IPS-18c (cell line): ENCODE results near the gene ROBO2.

Experiments
- H3K4me3 ChIP-seq: 2 replicates; pipeline ENCODE4 v1.7.0; 2013; ENCODE audit warnings: low read depth, mild to moderate bottlenecking, low read length, moderate library complexity; ENCODE audit not compliant: insufficient read depth
- H3K9me3 ChIP-seq: one replicate; pipeline ENCODE4 v1.6.1; 2013; ENCODE audit warnings: mild to moderate bottlenecking, low read length, moderate library complexity; ENCODE audit not compliant: control insufficient read depth, insufficient read depth

The ROBO2 gene

DNA sequence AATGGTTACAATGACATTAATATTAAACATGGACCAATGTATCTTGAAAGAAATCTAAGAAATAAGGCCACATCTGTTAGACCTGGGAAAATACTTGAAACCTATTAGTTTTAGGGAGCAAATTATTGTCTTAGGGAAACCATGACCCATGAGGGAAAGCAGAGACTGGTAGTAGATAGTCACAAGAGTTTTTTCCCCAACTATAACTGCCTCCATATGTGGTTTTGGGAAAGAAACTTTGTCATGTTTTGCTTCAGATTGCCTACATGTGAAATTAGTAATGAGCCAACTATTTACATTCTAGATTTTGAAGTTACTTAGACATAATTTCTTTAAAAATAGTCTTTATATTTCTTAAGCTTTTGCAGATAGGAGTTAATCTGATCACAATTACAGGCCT lies 474.9 kb downstream of the ROBO2 start:
- H3K9me3 ChIP-seq = no peaks in the 10 kb centered on the region
- no peak overlapping the region for H3K4me3 ChIP-seq

DNA sequence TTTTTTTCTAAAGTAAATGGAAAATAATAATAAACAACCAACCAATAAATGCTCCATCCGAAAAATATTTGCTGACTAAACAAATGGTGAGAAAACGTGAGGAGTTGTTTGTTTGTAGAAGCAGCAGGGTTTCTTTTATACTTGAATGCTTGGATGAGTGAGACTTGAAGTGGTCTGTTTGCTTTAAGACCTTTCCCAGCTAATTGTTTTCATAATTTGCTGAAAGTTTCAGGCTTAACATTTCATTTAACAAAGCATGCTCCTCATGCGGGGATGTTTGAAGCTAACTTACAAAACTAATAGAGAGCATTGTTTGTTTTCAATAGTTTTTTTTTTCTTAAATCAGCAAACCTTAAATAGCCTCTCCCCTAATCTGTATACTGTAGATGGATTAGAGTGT lies 484.6 kb downstream of the ROBO2 start:
- Histone ChIP-seq H3K4me3 (no peak overlapping the region), H3K9me3 (no peaks in the 10 kb centered on the region)

DNA sequence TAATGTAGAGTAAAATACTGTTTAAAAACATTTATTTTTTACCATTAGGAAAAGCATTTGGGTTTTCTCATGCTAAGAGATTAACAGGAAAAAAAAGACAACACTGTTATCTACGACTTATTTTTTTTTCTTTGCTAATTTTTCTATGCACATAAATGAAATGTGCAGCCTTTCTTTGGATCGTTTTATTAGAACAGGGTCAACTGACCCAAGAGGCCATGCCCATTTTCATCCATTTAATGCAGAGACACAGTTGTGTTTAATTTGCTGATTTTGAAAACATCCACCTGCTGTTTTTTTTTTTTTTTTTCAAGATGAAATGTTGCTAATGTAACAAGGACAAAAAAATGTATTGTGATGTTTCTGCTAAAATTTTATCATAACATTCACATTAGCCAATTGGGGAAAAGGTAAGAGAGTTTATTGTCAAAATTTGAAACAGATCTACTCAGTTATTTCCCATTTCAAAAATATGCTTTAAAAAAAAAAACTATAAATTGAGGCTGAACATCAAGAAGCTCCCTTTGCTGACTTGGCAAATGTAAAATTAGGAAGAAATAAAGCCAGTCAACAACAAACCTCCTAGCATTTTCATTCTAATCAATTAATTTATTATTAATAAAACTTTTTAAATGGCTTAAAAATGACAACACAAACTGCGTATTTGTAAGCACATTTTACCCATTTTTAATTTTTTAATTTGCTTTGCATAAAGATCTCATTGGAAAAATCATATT lies 485.2 kb downstream of the ROBO2 start:
- Histone ChIP-seq H3K4me3 (no peak overlapping the region), H3K9me3 (no peaks in the 10 kb centered on the region)

DNA sequence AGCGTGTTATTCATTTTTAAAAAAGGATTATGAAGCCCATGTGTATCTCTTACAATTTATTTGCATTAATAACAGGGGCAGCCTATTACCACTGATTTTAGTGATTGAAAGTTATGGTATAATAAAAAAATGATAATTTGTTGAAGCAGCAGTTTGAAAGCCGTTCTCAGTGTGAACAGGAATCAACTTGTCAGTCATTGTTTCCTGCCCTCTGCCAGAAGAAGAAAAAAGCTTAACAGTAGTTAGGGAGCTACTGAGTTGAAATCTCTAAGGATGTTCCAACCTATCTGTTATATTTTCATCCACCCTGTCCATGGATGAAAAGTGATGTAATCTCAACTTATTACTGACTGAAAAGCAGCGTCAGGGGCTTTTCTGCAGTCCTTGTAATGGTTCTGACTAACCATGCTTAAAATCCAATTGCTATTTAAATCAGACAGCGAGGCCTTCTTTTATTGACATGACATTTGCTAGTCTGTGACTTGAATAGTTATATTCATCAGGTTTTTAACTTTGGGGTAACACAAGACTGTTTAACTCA lies 486.7 kb downstream of the ROBO2 start:
- Histone ChIP-seq H3K4me3 (no peak overlapping the region), H3K9me3 (no peaks in the 10 kb centered on the region)

DNA sequence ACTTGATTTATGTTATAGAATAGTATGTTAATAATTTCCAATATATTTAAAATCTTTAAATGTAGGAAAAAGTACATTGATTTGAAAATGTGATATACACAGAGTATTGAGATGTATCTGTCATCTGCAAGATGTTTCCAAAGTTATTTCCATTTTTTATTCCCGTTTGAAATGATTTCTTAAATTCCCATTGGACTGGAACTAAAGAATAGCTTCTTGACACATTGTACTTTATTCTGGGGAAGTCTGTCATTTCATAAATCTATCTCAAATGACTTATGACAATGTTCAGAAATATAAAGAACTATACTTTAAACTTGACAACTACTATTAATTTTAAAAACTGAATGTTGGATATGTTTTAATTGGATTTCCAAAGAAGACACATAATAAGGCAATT lies 489.6 kb downstream of the ROBO2 start:
- peaks cover 2% of the 10 kb centered on the region for H3K9me3 ChIP-seq

DNA sequence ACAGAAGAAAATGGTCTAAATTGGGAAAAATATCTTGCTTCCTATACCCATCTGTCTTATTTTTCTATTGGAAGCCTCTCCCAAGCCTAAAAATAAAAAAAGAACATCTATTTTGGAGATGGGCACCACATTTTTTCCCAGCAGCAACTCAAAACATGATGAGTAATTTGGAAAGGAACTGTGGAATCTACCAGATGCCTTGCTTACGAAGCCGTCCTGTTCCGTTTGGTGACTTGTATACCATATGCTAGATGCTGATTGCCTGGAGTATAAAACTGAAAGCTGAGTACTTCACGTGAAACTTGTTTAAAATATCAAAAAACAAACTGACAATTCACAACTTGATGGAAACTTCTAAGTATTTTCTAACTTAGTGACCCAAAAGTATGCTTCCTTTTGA lies 491.0 kb downstream of the ROBO2 start:
- Histone ChIP-seq H3K9me3 (peaks cover 2% of the 10 kb centered on the region), H3K4me3 (no peak overlapping the region)

More for the DNA sequence above, 489.6 kb downstream of the ROBO2 start:
- H3K4me3 ChIP-seq = no peak overlapping the region

DNA sequence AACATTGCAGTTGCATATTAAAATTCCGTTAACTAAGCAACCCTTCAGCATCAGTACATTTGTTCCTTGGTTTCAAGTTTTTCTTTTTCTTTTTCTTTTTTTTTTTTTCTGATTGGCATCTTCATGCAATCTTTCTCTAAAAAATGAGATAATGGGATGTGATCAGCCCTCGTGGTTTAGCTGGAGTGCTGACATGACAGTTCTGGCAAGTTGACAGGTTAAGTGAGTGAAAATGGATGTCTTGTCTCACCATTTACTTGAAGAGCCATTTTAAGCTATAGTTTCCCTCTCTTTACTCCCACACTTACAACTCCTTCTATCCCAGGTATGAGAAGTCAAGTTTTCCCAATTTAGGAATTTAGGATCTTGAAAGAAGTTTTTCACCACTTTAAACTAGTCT lies 495.2 kb downstream of the ROBO2 start:
- Histone ChIP-seq H3K4me3 (no peak overlapping the region), H3K9me3 (peaks cover 2% of the 10 kb centered on the region)

DNA sequence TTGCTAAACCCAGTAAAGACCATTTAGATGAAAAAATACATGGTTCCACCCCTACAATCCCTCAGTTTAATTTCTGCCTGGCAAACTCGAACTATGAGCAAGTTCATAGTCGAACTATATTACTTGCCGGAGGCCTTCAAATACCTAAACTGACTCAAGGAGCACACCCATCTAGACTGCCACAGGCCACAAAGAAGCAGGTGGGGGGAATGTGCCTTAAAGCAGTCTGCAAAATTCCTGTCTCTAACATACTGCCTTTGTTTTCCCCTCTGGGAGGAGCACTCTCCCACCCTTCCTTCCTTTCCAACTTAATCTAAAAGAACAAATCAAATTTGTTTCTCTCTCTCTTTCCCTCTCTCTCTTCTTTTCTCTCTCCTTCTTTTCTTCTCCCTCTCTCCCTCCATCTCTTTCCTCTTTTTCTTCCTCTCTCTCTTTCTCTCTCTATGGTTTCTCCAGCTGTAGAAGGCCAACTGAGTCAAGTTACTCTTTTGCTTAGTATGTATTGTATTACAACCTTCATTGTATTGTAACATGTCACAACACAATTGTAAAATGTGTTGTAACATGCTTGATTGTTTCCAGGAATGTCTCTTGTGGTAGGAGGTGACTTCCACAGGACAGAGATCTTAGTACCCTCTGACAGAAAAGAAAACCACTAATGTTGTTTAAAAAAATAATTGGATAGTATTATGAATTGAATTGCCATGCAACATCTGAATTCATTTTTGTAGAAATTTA lies 496.3 kb downstream of the ROBO2 start:
- Histone ChIP-seq H3K4me3 (no peak overlapping the region), H3K9me3 (peaks cover 2% of the 10 kb centered on the region)

DNA sequence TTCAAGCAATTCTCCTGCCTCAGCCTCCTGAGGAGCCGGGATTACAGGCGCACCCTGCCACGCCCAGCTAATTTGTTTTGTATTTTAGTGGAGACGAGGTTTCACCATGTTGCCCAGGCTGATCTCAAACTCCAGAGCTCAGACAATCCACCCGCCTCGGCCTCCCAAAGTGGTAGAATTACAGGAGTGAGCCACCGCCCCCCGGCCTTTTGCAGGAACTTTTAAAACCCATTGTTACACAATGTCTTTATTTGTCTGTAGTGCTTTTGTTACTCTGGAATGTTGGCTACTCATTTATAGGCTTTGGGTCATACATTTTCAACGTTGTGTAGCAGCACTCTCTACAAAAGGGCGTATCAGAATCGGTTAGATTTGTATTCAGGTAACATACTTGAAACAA lies 499.1 kb downstream of the ROBO2 start:
- H3K4me3 ChIP-seq = no peak overlapping the region
- H3K9me3 ChIP-seq = no peaks in the 10 kb centered on the region

DNA sequence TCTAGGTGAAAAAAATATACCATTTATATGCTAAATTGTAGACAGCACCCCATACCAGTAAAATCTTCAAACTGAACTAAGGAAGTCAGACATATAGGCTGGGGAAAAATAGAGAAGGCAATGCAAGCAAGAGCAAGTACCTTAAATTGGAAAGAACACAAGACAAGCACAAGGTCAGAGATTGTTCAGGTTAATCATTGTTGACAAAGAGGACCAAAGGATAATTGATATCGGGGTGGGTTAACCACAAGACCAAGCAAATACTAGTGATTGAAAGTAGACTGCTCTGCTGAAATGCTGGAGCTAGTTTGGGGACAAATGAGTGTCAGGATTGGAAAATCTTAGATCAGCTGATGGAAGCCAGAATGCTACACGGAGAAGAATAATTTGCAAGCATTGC lies 499.8 kb downstream of the ROBO2 start:
- H3K4me3 ChIP-seq = no peak overlapping the region
- no peaks in the 10 kb centered on the region for H3K9me3 ChIP-seq

DNA sequence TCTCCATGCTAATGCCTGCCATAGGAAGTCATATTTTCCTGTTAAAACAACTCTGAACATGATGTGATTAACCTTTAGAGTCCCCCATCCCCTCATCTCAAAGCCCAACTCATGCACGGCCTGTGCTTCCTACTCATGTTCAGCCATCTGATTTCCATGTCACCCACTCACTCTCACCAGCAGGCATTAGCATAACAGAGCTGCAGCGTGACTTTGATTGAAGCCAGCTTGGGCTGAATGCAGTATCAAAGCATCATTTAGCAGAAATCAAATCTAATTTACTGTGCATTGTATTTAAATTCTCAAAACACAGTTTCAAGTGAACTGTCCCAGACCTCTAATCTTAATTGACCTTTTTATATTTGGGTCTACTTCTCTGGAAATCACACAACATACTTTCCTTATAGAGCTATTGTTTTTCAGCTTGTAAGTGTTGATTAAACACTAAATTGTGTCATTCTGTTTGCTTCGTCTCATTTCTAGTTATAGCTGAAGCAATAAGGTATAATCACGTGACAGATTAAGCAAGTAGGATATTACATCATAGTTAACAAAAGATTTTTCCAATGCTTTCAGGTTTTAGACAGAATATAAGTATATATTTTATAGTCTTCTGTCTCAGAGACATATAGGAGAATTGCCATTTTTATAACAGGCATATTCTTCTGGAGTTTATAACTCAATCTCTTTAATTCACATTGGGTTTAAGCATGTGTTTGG lies 501.5 kb downstream of the ROBO2 start:
- no peaks in the 10 kb centered on the region for H3K9me3 ChIP-seq
- no peak overlapping the region for H3K4me3 ChIP-seq

DNA sequence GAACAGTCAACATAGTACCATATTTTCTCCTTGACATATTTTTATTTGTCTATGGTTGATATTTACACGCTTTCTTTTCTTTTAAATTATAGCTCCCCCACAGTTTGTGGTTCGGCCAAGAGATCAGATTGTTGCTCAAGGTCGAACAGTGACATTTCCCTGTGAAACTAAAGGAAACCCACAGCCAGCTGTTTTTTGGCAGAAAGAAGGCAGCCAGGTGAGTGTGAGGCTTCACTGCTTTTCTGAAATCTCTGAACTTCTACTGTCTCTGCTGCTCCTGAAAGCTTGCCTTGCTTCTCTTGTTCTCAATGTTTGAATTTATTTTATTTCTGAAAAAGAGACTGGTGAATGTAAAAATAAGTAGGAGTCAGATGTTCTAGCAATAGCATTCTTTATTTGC lies 506.3 kb downstream of the ROBO2 start:
- H3K9me3 ChIP-seq = no peaks in the 10 kb centered on the region
- H3K4me3 ChIP-seq = no peak overlapping the region

DNA sequence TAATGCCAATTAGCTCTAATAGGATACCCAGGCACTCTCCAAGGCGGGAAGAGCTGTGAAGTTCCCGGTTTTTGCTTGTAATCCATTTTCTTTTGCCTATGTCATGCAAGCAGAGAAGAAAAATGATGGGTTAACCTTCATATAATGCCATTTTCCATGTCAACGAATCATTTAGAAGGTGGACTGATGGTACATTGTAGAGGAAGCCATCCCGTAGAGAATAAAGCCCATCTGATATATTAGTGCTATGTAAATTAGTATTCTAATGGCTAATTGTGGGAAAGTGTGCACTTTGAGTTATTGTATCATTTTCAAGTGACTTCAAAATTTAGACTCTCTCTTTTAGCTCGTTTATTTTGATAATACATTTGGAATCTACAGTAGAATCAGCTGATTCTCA lies 509.1 kb downstream of the ROBO2 start:
- no peaks in the 10 kb centered on the region for H3K9me3 ChIP-seq
- H3K4me3 ChIP-seq = no peak overlapping the region

DNA sequence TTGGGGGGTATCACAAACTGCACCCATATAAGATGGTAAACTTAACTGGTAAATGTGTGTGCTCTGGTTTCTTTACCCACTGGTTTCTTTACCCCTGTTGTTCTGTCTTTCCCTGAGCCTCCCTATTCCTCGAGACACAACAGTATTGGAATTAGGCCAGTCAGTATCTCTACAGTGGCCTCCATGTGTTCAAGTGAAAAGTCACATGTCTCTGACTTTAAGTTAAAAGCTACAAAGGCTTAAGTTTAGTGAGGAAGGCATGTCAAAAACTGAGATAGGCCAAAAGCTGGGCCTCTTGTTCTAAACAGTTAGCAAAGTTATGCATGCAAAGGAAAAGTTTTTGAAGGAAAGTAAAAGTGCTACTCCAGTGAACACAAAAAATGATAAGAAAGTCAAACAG lies 513.3 kb downstream of the ROBO2 start:
- no peaks in the 10 kb centered on the region for H3K9me3 ChIP-seq
- no peak overlapping the region for H3K4me3 ChIP-seq

DNA sequence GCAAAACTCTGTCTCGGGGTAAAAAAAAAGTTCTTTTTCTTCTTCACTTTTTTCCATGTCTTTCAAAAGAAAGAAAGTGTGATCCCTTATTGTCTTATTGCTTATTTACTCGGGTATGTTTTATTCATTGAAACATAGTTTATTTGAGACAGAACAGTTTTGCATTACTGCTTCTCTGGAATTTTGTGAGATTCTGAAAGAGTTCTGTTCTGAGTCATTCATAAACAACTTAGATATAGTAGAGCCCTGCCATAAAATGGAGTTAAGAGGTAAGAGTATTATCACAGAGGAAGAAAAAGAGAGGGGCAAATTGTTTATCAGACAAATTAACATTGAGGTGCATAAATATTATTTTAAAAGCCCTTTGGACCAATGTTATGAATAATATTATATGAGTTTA lies 522.2 kb downstream of the ROBO2 start:
- no peaks in the 10 kb centered on the region for H3K9me3 ChIP-seq
- no peak overlapping the region for H3K4me3 ChIP-seq

DNA sequence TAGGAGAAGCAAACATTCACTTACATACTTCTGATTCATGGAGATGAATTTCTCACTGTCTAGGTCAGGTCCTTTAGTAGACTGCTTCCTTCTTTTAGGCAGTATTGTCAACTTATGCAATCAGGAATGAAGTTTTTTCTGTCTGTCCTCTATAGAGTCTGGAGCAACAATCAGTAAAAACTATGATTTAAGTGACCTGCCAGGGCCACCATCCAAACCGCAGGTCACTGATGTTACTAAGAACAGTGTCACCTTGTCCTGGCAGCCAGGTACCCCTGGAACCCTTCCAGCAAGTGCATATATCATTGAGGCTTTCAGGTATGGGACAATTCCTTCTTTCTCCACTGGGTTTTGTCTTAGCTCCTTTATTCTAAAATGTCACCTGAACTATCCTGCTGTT lies 523.1 kb downstream of the ROBO2 start:
- no peak overlapping the region for H3K4me3 ChIP-seq
- no peaks in the 10 kb centered on the region for H3K9me3 ChIP-seq

DNA sequence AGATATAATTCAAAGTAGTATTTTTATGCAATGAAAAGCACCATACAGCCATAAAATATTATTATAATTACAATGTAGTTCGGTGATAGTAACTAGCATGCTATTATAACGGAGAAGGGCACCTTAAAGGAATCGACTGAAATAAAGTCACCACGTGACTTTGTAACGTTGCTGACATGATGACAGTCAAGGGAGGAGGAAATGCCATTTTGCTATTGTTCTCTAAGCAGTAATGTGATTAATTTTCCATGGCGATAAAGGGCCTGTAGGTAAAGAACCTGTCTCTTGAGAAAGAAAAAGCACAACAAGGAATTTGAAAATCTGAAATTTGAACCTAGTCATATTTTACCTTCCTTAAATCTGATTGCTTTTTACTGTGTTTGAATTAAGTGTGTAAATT lies 526.2 kb downstream of the ROBO2 start:
- H3K4me3 ChIP-seq = no peak overlapping the region

More for the DNA sequence above, 526.2 kb downstream of the ROBO2 start:
- no peaks in the 10 kb centered on the region for H3K9me3 ChIP-seq
